Neural progenitor cell (in vitro differentiated cells): ENCODE data around the gene SMYD3. TPM values are rescaled to one million over a fixed set of nuclear protein-coding genes. Genes with fewer than 3 reads are reported as not detected.

Experiments used
- DNase-seq: peaks from one replicate; pipeline ENCODE4 v3.0.0-alpha.2; 2016; ENCODE audit warnings: low spot score
- H2AFZ ChIP-seq: fragments of 200-600 bp; sonication (generic); replicated peaks from 2 replicates; pipeline ENCODE4 v1.6.1; 2016; ENCODE audit warnings: antibody characterized with exemption
- H3F3A ChIP-seq: fragments of 200-600 bp; sonication (generic); 2 replicates; pipeline ENCODE4 v1.6.1; 2016; ENCODE audit warnings: antibody characterized with exemption, low read depth
- H3K27ac ChIP-seq: fragments of 200-600 bp; sonication (generic); 2 replicates; pipeline ENCODE4 v1.5.1; 2016; ENCODE audit warnings: mild to moderate bottlenecking
- H3K27me3 ChIP-seq: fragments of 200-600 bp; sonication (generic); 2 replicates; pipeline ENCODE4 v1.6.1; 2016; ENCODE audit warnings: mild to moderate bottlenecking, moderate library complexity
- H3K36me3 ChIP-seq: fragments of 200-600 bp; sonication (generic); 2 replicates; pipeline ENCODE4 v1.5.1; 2016
- H3K4me1 ChIP-seq: fragments of 200-600 bp; sonication (generic); 2 replicates; pipeline ENCODE4 v1.6.1; 2016; ENCODE audit warnings: mixed run types
- H3K4me2 ChIP-seq: fragments of 200-600 bp; sonication (generic); 2 replicates; pipeline ENCODE4 v1.6.1; 2016
- H3K4me3 ChIP-seq: fragments of 200-600 bp; sonication (generic); 2 replicates; pipeline ENCODE4 v1.5.1; 2016
- H3K79me2 ChIP-seq: fragments of 200-600 bp; sonication (generic); 2 replicates; pipeline ENCODE4 v1.6.1; 2016; ENCODE audit warnings: low read depth
- H3K9ac ChIP-seq: fragments of 200-600 bp; sonication (generic); 2 replicates; pipeline ENCODE4 v1.6.1; 2016
- H3K9me3 ChIP-seq: fragments of 200-600 bp; sonication (generic); 2 replicates; pipeline ENCODE4 v1.5.1; 2016; ENCODE audit warnings: low read depth
- H4K20me1 ChIP-seq: fragments of 200-600 bp; sonication (generic); 2 replicates; pipeline ENCODE4 v1.6.1; 2016; ENCODE audit warnings: low read depth
- H3K27ac Mint-ChIP-seq: 3 replicates; pipeline ENCODE4 v1.8.0; 2021; ENCODE audit warnings: mixed read lengths
- H3K27me3 Mint-ChIP-seq: 2 replicates; pipeline ENCODE4 v1.8.0; 2022; ENCODE audit warnings: low read depth, mild to moderate bottlenecking, inconsistent platforms, moderate library complexity, mixed read lengths; ENCODE audit not compliant: insufficient read depth
- H3K36me3 Mint-ChIP-seq: 3 replicates; pipeline ENCODE4 v1.8.0; 2021; ENCODE audit warnings: mixed read lengths
- H3K4me1 Mint-ChIP-seq: 3 replicates; pipeline ENCODE4 v1.8.0; 2021; ENCODE audit warnings: mixed read lengths
- H3K4me3 Mint-ChIP-seq: 3 replicates; pipeline ENCODE4 v1.8.0; 2021; ENCODE audit warnings: mild to moderate bottlenecking, moderate library complexity, mixed read lengths
- H3K9me3 Mint-ChIP-seq: 3 replicates; pipeline ENCODE4 v1.8.0; 2020; ENCODE audit warnings: mixed read lengths
- EZH2 ChIP-seq: fragments of 200-600 bp; sonication (generic); IDR thresholded peaks from 2 replicates; pipeline ENCODE4 v1.6.1; 2017; ENCODE audit warnings: antibody characterized with exemption, mild to moderate bottlenecking, moderate library complexity
- EZH2phosphoT487 ChIP-seq: fragments of 200-600 bp; sonication (generic); IDR thresholded peaks from 2 replicates; pipeline ENCODE4 v1.6.1; 2017; ENCODE audit warnings: antibody characterized with exemption
- total RNA-seq: library from RNA; depleted of rRNA; stranded (reverse); fragments of >200 nt; gene quantifications from 2 replicates; pipeline ENCODE4 v1.2.3, GENCODE V29; 2015; ENCODE audit warnings: low replicate concordance
- TF ChIP-seq, protein P1 (sequence below): fragments of 200-600 bp; sonication (generic); IDR thresholded peaks from 2 replicates; pipeline ENCODE4 v1.5.1; 2017; ENCODE audit warnings: antibody characterized with exemption, mild to moderate bottlenecking

Gene SMYD3
- total RNA-seq, 1 donor from 2014 or later: 43.2 TPM

DNA sequence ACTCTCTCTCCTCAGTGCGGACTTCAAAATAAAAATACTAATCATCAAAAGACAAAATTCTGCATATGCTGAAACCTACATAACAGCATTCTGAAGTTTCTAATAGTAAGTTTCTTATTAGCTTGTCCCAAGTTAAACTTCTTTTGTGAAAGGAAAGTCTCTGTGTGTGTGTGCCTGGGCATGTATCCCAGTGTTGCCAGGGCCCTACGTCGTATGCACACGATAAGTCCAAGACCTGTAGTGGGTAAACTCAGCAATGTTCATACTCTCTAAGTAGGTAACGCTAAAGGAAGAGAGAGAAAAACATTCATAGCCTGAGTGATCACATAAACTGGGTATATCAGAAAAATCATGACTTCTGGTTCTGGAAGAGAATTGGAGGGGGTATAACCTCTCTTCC, 465.7 kb downstream of the SMYD3 start:
- Histone ChIP-seq H3K79me2 (no peaks in the 10 kb centered on the region), H3K4me3 (no peak overlapping the region), H3K9me3 (no peaks in the 10 kb centered on the region), H3K9ac (no peak overlapping the region), H3K36me3 (no peaks in the 10 kb centered on the region), H3K27me3 (no peaks in the 10 kb centered on the region), H3K27ac (no peak overlapping the region), H4K20me1 (no peaks in the 10 kb centered on the region), H3K4me2 (no peak overlapping the region), H3F3A (no peaks in the 10 kb centered on the region), H2AFZ (no peak overlapping the region), H3K4me1 (peaks cover 3% of the 10 kb centered on the region)
- Mint-ChIP-seq H3K9me3 (peaks cover 5% of the 10 kb centered on the region), H3K4me3 (no peak overlapping the region), H3K27me3 (no peaks in the 10 kb centered on the region), H3K27ac (no peak overlapping the region), H3K4me1 (peaks cover 14% of the 10 kb centered on the region), H3K36me3 (no peaks in the 10 kb centered on the region)
- no peak for DNase-seq
- TF ChIP-seq EZH2phosphoT487 (no peak), EZH2 (no peak)
- TF ChIP-seq, protein P1, sequence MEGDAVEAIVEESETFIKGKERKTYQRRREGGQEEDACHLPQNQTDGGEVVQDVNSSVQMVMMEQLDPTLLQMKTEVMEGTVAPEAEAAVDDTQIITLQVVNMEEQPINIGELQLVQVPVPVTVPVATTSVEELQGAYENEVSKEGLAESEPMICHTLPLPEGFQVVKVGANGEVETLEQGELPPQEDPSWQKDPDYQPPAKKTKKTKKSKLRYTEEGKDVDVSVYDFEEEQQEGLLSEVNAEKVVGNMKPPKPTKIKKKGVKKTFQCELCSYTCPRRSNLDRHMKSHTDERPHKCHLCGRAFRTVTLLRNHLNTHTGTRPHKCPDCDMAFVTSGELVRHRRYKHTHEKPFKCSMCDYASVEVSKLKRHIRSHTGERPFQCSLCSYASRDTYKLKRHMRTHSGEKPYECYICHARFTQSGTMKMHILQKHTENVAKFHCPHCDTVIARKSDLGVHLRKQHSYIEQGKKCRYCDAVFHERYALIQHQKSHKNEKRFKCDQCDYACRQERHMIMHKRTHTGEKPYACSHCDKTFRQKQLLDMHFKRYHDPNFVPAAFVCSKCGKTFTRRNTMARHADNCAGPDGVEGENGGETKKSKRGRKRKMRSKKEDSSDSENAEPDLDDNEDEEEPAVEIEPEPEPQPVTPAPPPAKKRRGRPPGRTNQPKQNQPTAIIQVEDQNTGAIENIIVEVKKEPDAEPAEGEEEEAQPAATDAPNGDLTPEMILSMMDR: no peak

DNA sequence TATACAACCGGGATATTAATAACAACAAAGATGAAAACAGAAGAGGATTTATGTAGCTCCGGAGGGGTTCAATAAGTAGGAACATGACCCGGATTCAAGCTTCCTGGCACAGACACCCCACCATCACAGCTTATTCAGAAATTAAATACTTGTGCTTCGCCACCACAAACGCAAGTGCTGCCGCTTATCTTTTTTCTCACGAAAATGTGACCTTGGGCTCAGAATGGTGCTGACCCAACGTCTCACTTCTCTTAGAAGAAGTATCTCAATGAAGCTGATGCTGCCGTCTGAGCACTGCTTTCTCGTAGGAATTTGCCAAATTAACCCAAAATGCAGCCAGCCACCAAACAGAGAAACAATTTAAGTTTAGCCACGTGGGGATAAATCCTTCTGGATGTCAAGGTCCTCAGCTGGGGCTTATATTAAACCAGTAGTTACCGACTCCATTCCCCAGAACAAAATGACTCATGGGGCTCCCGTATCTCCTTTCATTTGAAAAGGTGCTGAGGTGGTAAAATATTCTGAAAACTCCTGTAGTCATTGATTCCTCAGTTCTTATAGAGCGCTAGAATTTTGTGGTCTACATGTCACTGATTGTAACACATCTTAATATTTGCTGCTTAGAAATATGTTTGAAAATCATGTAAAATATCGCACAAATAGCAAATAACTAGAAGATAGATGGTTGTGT, 466.7 kb downstream of the SMYD3 start:
- no peaks in the 10 kb centered on the region for H3K36me3 Mint-ChIP-seq
- H3K79me2 ChIP-seq: no peaks in the 10 kb centered on the region
- H3K27me3 ChIP-seq: no peaks in the 10 kb centered on the region
- no peaks in the 10 kb centered on the region for H3F3A ChIP-seq
- no peaks in the 10 kb centered on the region for H3K9me3 ChIP-seq
- no peaks in the 10 kb centered on the region for H4K20me1 ChIP-seq
- peaks cover 21% of the 10 kb centered on the region for H3K4me1 Mint-ChIP-seq
- H3K27ac ChIP-seq: no peak overlapping the region
- H3K9me3 Mint-ChIP-seq: peaks cover 5% of the 10 kb centered on the region
- no peak overlapping the region for H2AFZ ChIP-seq
- H3K36me3 ChIP-seq: no peaks in the 10 kb centered on the region
- DNase-seq: no peak
- H3K27ac Mint-ChIP-seq: no peak overlapping the region
- H3K4me3 ChIP-seq: no peak overlapping the region
- no peak overlapping the region for H3K9ac ChIP-seq
- H3K27me3 Mint-ChIP-seq: no peaks in the 10 kb centered on the region
- no peak overlapping the region for H3K4me3 Mint-ChIP-seq
- peaks cover 6% of the 10 kb centered on the region for H3K4me1 ChIP-seq
- TF ChIP-seq EZH2phosphoT487 (no peak), EZH2 (no peak)
- TF ChIP-seq, protein P1: no peak
- H3K4me2 ChIP-seq: no peak overlapping the region

DNA sequence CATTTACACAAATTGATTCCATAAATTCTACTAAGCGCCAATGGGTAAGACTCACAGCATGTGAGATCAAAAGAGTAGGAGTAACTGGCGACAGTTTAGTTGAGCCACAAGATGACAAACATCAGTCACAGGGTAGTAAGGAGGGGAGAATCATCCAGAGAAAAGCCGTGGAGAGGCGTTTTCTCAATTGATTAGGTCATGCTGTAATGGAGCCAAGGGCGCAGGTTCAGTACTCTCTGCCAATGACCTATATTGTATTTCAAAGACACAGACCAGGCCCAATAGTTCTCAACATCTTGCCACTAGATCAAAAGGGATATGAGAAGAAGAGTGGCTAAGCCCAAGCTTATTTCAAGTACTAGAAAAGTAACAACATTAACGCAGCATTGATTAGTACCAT, 467.5 kb downstream of the SMYD3 start:
- no peaks in the 10 kb centered on the region for H4K20me1 ChIP-seq
- H3K9ac ChIP-seq: no peak overlapping the region
- H3K36me3 ChIP-seq: no peaks in the 10 kb centered on the region
- Mint-ChIP-seq H3K27ac (no peak overlapping the region), H3K4me1 (peaks cover 28% of the 10 kb centered on the region), H3K27me3 (no peaks in the 10 kb centered on the region), H3K4me3 (no peak overlapping the region), H3K9me3 (peaks cover under 1% of the 10 kb centered on the region), H3K36me3 (no peaks in the 10 kb centered on the region)
- H2AFZ ChIP-seq: no peak overlapping the region
- H3K9me3 ChIP-seq: no peaks in the 10 kb centered on the region
- H3K4me2 ChIP-seq: no peak overlapping the region
- TF ChIP-seq EZH2: no peak
- no peak for TF ChIP-seq EZH2phosphoT487
- TF ChIP-seq, protein P1: no peak
- no peaks in the 10 kb centered on the region for H3K79me2 ChIP-seq
- DNase-seq: no peak
- no peak overlapping the region for H3K4me3 ChIP-seq
- H3K27ac ChIP-seq: no peak overlapping the region
- H3K27me3 ChIP-seq: no peaks in the 10 kb centered on the region
- H3K4me1 ChIP-seq: peaks cover 10% of the 10 kb centered on the region
- H3F3A ChIP-seq: no peaks in the 10 kb centered on the region
